HepG2 (cell line): ENCODE results near the gene APCDD1L.

Experiments used
- CSRNP2 ChIP-seq: sonication (generic); formaldehyde crosslinking; conservative IDR thresholded peaks from 2 replicates; pipeline ENCODE4 v1.8.0; 2022; ENCODE audit warnings: low read depth, missing genetic modification reagents
- E2F5 ChIP-seq: sonication (generic); formaldehyde crosslinking; conservative IDR thresholded peaks from 2 replicates; pipeline ENCODE4 v1.4.0; 2020; ENCODE audit warnings: missing genetic modification reagents
- GABPA ChIP-seq, 2 experiments: IDR thresholded peaks; 2 replicates each; pipeline ENCODE4 v1.6.1; 2011 to 2016; ENCODE audit warnings: low read depth in 2 of 2, low read length in 1 of 2, missing biosample characterization in 1 of 2, missing genetic modification characterization in 1 of 2
- HCFC1 ChIP-seq: fragments of 150-350 bp; IDR thresholded peaks from 2 replicates; pipeline ENCODE4 v1.6.1; 2014; ENCODE audit warnings: low read depth, low read length
- HINFP ChIP-seq: sonication (generic); formaldehyde crosslinking; IDR thresholded peaks from 2 replicates; pipeline ENCODE4 v1.4.0; 2020; ENCODE audit warnings: low read depth, mild to moderate bottlenecking, missing genetic modification reagents
- HNRNPK ChIP-seq: fragments of 200-400 bp; formaldehyde crosslinking; IDR thresholded peaks from 2 replicates; pipeline ENCODE4 v1.6.1; 2018; ENCODE audit warnings: low read length, low read depth, moderate library complexity, mild to moderate bottlenecking; ENCODE audit not compliant: poor library complexity, severe bottlenecking
- NFKB2 ChIP-seq: sonication (generic); formaldehyde crosslinking; IDR thresholded peaks from 2 replicates; pipeline ENCODE4 v1.4.0; 2020; ENCODE audit warnings: missing genetic modification reagents, borderline replicate concordance
- POLR2A ChIP-seq, 2 experiments: IDR thresholded peaks; 2 replicates each; pipeline ENCODE4 v1.6.1; 2011; ENCODE audit warnings: low read depth in 2 of 2, low read length in 2 of 2, mild to moderate bottlenecking in 1 of 2, moderate library complexity in 1 of 2; ENCODE audit not compliant: insufficient read depth in 1 of 2
- RBFOX2 ChIP-seq: fragments of 200-400 bp; formaldehyde crosslinking; IDR thresholded peaks from 2 replicates; pipeline ENCODE4 v1.6.1; 2017; ENCODE audit warnings: low read depth, mild to moderate bottlenecking, low read length
- ZNF740 ChIP-seq: sonication (generic); formaldehyde crosslinking; IDR thresholded peaks from 2 replicates; pipeline ENCODE4 v1.4.0; 2020; ENCODE audit warnings: missing genetic modification reagents
- ZNF768 ChIP-seq: sonication (generic); formaldehyde crosslinking; IDR thresholded peaks from 2 replicates; pipeline ENCODE4 v1.4.0; 2020; ENCODE audit warnings: missing genetic modification reagents
- TF ChIP-seq, protein P1 (sequence below): sonication (generic); formaldehyde crosslinking; IDR thresholded peaks from 2 replicates; pipeline ENCODE4 v1.5.0; 2020; ENCODE audit warnings: mild to moderate bottlenecking, missing genetic modification reagents, moderate library complexity
- TF ChIP-seq, protein P2 (sequence below): sonication (generic); formaldehyde crosslinking; IDR thresholded peaks from 2 replicates; pipeline ENCODE4 v1.5.0; 2020; ENCODE audit warnings: missing genetic modification reagents

DNA sequence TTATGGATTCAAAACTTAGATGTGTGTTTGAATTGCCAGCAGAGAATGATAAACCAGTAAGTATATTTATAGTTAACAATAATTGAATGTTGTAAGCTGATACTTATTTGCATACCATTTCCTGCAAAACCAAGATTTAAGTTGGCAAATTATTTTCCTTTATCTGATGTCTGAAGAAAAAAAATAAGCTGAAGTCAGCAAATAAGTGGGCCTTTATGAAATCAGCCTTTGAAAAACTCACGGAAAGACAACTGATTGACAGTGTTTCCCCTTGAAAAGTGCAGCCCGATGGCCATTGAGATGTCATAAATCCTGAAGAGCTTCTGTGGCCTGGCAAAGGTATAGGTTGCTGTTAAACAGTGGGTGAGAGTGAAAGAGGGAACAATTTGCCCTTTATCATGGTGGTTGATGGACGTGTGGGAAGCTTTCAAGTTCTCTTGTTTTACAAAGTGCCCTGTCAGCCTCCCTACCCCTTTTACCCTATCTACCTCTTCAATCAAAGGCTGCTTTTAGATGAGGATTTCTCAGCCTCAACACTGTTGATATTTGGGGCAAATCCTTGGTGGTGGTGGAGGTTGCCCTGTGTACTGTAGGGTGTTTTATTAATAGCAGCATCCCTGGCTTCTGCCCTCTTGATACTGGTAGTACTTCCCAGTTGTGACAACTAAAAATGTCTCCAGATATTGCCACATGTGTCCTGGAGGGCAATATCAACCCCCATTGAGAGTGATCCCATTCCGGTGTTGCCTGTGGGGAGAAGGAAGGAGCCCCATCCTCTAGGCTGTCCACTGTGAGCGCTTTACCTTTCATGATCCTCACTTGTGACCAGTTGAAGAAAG lies 76.0 kb downstream of the APCDD1L start:
- TF ChIP-seq RBFOX2 = no peak
- TF ChIP-seq, protein P1, sequence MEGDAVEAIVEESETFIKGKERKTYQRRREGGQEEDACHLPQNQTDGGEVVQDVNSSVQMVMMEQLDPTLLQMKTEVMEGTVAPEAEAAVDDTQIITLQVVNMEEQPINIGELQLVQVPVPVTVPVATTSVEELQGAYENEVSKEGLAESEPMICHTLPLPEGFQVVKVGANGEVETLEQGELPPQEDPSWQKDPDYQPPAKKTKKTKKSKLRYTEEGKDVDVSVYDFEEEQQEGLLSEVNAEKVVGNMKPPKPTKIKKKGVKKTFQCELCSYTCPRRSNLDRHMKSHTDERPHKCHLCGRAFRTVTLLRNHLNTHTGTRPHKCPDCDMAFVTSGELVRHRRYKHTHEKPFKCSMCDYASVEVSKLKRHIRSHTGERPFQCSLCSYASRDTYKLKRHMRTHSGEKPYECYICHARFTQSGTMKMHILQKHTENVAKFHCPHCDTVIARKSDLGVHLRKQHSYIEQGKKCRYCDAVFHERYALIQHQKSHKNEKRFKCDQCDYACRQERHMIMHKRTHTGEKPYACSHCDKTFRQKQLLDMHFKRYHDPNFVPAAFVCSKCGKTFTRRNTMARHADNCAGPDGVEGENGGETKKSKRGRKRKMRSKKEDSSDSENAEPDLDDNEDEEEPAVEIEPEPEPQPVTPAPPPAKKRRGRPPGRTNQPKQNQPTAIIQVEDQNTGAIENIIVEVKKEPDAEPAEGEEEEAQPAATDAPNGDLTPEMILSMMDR (CRISPR knock-in tag) = no peak
- no peak for TF ChIP-seq GABPA (IDR thresholded peaks at IDR 0.05; ENCODE audit: low read depth, low read length)
- TF ChIP-seq GABPA (CRISPR knock-in tag; IDR thresholded peaks at IDR 0.05; ENCODE audit: low read depth) = no peak
- no peak for TF ChIP-seq NFKB2
- no peak for TF ChIP-seq HNRNPK
- TF ChIP-seq E2F5 (CRISPR knock-in tag) = no peak
- no peak for TF ChIP-seq HINFP (CRISPR knock-in tag)
- no peak for TF ChIP-seq ZNF768 (CRISPR knock-in tag)
- TF ChIP-seq HCFC1 = no peak
- TF ChIP-seq, protein P2, sequence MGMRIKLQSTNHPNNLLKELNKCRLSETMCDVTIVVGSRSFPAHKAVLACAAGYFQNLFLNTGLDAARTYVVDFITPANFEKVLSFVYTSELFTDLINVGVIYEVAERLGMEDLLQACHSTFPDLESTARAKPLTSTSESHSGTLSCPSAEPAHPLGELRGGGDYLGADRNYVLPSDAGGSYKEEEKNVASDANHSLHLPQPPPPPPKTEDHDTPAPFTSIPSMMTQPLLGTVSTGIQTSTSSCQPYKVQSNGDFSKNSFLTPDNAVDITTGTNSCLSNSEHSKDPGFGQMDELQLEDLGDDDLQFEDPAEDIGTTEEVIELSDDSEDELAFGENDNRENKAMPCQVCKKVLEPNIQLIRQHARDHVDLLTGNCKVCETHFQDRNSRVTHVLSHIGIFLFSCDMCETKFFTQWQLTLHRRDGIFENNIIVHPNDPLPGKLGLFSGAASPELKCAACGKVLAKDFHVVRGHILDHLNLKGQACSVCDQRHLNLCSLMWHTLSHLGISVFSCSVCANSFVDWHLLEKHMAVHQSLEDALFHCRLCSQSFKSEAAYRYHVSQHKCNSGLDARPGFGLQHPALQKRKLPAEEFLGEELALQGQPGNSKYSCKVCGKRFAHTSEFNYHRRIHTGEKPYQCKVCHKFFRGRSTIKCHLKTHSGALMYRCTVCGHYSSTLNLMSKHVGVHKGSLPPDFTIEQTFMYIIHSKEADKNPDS (CRISPR knock-in tag) = no peak
- TF ChIP-seq ZNF740 (CRISPR knock-in tag) = no peak
- TF ChIP-seq CSRNP2 (CRISPR knock-in tag) = no peak
- no peak for TF ChIP-seq POLR2A (IDR thresholded peaks at IDR 0.05; ENCODE audit: insufficient read depth in 1 of 2, low read depth in 2 of 2, low read length in 2 of 2)
